Islet precursor cell (in vitro differentiated cells): ENCODE measurements around the gene RNASE8.
A peak's percentile ranks its signal among the peaks of the same experiment; 100 is the strongest.

ENCODE experiments used
- DNase-seq: peaks from one replicate; pipeline ENCODE4 v3.0.0-alpha.2; 2018

Gene RNASE8

GRCh38 chr14:21054123-21054767 lies 3.4 kb upstream of the RNASE8 start:
- DNase-seq, result peak; percentile 41

- DNase-seq, result no peak
These were observed 2.9 kb upstream of the RNASE8 start for GRCh38 chr14:21054768-21055145.

- DNase-seq, result peak; percentile 46
These were observed 2.0 kb upstream of the RNASE8 start for GRCh38 chr14:21055432-21056117.

- DNase-seq, result no peak
These were observed 980 bp upstream of the RNASE8 start for GRCh38 chr14:21056520-21057163.

- DNase-seq, result no peak
These were observed 1.3 kb downstream of the RNASE8 start for GRCh38 chr14:21058903-21059302.

GRCh38 chr14:21059842-21060613 lies 2.4 kb downstream of the RNASE8 start:
- DNase-seq, result no peak

GRCh38 chr14:21060614-21061346 lies 3.2 kb downstream of the RNASE8 start:
- DNase-seq, result no peak

- DNase-seq, result no peak
These were observed 3.7 kb downstream of the RNASE8 start for GRCh38 chr14:21061347-21061668.

GRCh38 chr14:21063479-21063878 lies 5.9 kb downstream of the RNASE8 start:
- peak; percentile 75 for DNase-seq

- DNase-seq, result no peak
These were observed 9.4 kb downstream of the RNASE8 start for GRCh38 chr14:21066882-21067502.

- DNase-seq, result peak; percentile 78
These were observed 11.1 kb downstream of the RNASE8 start for GRCh38 chr14:21068521-21069387.

- peak; percentile 83 for DNase-seq
These were observed 11.9 kb downstream of the RNASE8 start for GRCh38 chr14:21069388-21070082.

GRCh38 chr14:21070083-21070609 lies 12.5 kb downstream of the RNASE8 start, which contains the start of gene ARHGEF40:
Gene ARHGEF40 (plus strand): TSS chr14:21070304. CDS start chr14:21070397, 93 bp downstream.
- DNase-seq, result peak; percentile 73

- peak; percentile 94 for DNase-seq
These were observed 13.1 kb downstream of the RNASE8 start for GRCh38 chr14:21070610-21071224.

GRCh38 chr14:21071225-21072030 lies 13.8 kb downstream of the RNASE8 start:
- DNase-seq, result peak; percentile 99

GRCh38 chr14:21072031-21072473 lies 14.4 kb downstream of the RNASE8 start:
- DNase-seq, result no peak

- DNase-seq, result no peak
These were observed 15.2 kb downstream of the RNASE8 start for GRCh38 chr14:21072781-21073339.

GRCh38 chr14:21073921-21074320 lies 16.3 kb downstream of the RNASE8 start:
- no peak for DNase-seq
